Mononuclear cell (primary cell): ENCODE data around the gene ASIC3. TPM values are rescaled to one million over a fixed set of nuclear protein-coding genes. Genes with fewer than 3 reads are reported as not detected.
"Not testable (repeated sequence)": the region's sequence is repeated elsewhere in the genome, so short reads cannot be mapped to it uniquely, and the experiment has no call there.

Experiments used
- H3K27me3 ChIP-seq: 2 replicates; pipeline ENCODE4 v1.6.0; 2011; ENCODE audit warnings: low read length, control low read depth; ENCODE audit not compliant: insufficient read depth
- H3K4me1 ChIP-seq: 2 replicates; pipeline ENCODE4 v1.5.1; 2011; ENCODE audit warnings: mild to moderate bottlenecking, low read length, control low read depth; ENCODE audit not compliant: insufficient read depth
- H3K4me3 ChIP-seq: 2 replicates; pipeline ENCODE4 v1.5.1; 2011; ENCODE audit warnings: mild to moderate bottlenecking, low read length, moderate library complexity
- H3K9me3 ChIP-seq: 2 replicates; pipeline ENCODE4 v1.5.1; 2011; ENCODE audit warnings: low read depth, mild to moderate bottlenecking, control low read depth, low read length
- total RNA-seq: library from RNA; depleted of rRNA; stranded (reverse); fragments of >200 nt; gene quantifications from one replicate; pipeline ENCODE4 v1.2.3, GENCODE V29; 2012

ASIC3 gene
- total RNA-seq, 1 donor = 0.84 TPM

DNA sequence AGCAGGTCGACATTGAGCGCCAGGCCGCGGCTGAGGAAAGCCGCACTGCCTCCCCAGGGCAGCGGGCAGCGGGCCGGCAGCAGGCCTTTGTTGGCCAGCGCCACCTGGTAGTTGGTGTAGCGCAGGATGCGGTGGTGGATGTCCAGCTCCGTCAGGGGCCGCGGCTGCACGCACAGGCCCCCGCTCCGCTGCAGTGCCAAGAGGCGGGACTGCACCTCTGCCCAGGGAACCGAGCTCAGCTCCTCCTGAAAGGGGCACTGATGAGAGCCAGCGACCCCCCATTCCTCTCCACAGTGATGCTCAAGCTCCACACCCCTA lies 29.2 kb upstream of the ASIC3 start:
- peaks cover 24% of the 10 kb centered on the region for H3K27me3 ChIP-seq
- H3K4me1 ChIP-seq = peaks cover 39% of the 10 kb centered on the region
- H3K9me3 ChIP-seq = no peaks in the 10 kb centered on the region
- no peak overlapping the region for H3K4me3 ChIP-seq

GRCh38 chr7:151020231-151020630 lies 28.1 kb upstream of the ASIC3 start:
- Histone ChIP-seq H3K4me3 (no peak overlapping the region), H3K27me3 (peaks cover 24% of the 10 kb centered on the region), H3K4me1 (peaks cover 27% of the 10 kb centered on the region), H3K9me3 (no peaks in the 10 kb centered on the region)

DNA sequence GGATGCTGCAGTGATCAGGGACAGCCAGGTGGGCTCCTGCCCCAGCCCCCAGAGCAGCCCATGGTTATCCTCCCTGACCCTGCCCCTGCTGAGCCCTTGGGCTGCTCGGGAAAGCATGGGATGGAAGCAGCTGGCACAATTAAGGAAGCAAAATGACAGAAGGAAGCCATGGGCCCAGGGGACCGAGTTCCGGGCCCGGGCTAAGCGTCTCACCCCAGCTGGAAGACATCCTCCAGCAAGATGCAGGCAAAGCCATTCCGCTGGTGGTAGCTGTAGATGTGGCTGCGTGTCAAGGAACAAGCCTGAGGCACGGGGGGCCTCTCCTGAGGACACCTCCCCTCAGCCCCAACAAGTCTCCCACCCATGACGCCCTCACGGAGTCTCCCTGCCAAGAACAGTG lies 25.1 kb upstream of the ASIC3 start:
- no peak overlapping the region for H3K4me3 ChIP-seq

DNA sequence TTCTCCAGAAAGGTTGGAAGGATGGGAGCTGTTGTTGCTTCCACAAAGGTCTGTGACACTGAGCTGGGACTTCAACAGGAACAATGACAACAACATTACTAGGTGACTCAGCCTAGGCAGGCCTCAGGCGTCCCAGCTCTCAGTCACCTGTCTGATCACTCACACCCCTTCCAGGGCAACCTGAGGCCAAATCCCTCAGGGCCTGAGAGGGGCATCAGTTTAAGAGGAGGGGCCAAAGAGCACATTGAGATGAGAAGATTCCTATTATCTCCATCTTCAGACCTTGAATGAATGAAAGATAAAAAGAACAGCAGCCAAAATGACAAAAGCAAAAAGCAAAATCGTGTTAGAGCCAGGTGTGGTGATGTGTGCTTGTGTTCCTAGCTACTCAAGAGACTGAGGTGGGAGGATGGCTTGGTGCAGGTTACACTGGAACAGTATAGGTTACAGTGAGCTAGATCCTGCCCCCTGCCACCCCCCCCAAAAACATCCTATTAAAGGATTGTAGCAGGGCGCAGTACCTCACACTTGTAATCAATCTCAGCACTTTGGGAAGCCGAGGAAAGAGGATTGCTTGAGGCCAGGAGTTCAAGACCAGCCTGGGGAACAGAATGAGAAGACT lies 23.8 kb upstream of the ASIC3 start, which contains the start of gene ATG9B:
TSS of gene ATG9B (minus strand) at position 60 of the 622 bp plus-strand sequence. CDS start 71 bp downstream, outside the sequence.
- H3K27me3 ChIP-seq = peaks cover 14% of the 10 kb centered on the region
- peaks cover 16% of the 10 kb centered on the region for H3K4me1 ChIP-seq
- no peaks in the 10 kb centered on the region for H3K9me3 ChIP-seq
- H3K4me3 ChIP-seq = no peak within 1 kb of the TSS

More for the DNA sequence above, 25.1 kb upstream of the ASIC3 start:
- Histone ChIP-seq H3K4me1 (peaks cover 18% of the 10 kb centered on the region), H3K27me3 (peaks cover 23% of the 10 kb centered on the region), H3K9me3 (no peaks in the 10 kb centered on the region)

DNA sequence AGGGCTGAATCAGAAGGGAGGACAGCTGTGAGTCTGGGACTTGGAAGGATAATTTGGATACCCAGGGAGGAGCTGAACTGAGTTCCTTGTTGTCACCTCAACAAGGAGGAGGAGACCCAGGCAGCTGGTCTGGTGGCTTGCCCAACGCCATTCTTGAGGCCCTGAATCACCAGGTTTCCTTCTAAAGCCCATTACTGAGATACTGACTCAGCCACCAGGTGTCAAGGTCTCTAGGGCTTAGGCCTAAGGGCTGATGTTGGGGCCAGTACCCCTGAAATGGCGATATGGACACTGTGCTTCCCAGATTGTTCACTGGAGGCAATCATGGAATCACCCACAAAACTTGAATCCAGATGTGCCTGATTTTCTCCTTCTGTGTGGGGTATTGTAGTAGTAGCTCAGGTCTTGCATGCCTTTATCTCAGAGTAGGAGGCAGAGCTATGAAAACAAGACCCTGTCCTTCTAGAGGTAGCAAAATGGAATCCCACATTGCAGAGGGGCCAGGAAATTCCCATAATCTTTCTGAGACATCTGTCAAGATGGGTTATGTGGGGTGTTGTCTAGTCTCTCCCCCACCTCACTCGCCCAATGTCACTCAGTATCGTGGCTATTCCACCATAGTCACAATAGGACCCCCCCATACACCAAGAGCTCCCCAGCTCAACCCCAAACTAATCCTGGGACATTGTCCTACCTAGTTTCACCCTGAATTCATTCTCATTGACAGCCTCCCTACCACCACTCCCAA lies 22.2 kb upstream of the ASIC3 start:
- Histone ChIP-seq H3K9me3 (no peaks in the 10 kb centered on the region), H3K4me3 (no peak overlapping the region), H3K27me3 (no peaks in the 10 kb centered on the region), H3K4me1 (peaks cover 18% of the 10 kb centered on the region)

GRCh38 chr7:151026771-151027727 lies 21.3 kb upstream of the ASIC3 start:
- not testable (repeated sequence) for H3K4me3 ChIP-seq, H3K27me3 ChIP-seq, H3K9me3 ChIP-seq
- peaks cover 18% of the 10 kb centered on the region for H3K4me1 ChIP-seq

DNA sequence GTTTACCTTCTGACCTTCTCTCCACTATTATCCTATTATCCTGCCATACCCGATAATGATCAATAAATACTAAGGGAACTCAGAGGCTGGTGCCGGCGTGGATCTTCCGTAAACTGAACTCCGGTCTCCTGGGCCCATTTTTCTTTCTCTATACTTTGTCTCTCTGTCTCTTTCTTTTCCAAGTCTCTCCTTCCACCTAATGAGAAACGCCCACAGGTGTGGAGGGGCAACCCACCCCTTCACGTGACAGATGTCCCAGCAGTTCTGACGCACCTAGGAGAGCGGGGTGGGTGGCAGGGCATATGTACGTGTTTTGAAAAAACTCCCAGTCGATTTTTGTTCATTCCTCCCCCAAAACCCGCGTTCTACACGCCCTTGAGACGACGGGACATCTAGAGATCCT lies 20.6 kb upstream of the ASIC3 start:
- H3K9me3 ChIP-seq = not testable (repeated sequence)
- peaks cover 18% of the 10 kb centered on the region for H3K4me1 ChIP-seq

DNA sequence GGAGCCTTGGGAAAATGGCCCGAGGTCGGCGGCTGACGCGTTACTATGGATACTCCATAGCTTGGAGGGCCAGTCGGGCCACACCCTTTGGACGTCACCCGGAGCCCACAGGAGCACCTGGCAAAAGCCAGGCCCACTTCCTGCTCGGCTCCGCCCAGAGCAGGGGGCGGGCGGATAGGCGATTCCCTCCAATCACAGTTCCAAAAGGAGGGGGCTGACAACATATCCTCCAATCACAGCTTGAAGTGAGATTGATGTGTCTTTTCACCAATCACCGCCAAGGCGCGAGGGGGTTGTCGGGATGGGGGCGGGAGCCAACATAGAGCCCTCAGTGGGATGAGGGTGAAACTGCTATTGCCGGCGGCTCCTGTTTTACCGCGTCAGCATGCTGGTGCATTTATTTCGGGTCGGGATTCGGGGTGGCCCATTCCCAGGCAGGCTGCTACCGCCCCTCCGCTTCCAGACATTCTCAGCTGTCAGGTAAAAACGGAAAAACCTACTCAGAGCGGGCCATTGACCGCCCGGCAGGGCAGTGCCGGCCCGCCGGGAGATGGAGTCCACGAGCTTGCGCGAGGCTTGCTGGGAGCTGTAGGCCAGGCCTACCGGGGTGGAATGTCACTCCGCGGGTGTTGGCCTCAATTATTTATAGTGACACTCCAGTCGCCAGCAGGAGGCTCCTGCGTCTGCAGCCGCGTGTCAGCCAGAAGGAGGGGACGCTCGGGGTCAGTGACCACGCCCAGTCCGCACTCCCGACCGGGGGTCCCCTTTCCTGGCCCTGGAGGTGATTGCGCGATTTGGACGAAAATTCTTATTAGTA lies 20.0 kb upstream of the ASIC3 start, which contains the start of gene ABCB8:
TSS of gene ABCB8 (plus strand) at position 320 of the 817 bp plus-strand sequence. CDS start at position 386, 66 bp downstream.
- Histone ChIP-seq H3K4me3 (peak within 1 kb of the TSS; percentile 65), H3K9me3 (no peaks in the 10 kb centered on the region), H3K4me1 (peaks cover 18% of the 10 kb centered on the region), H3K27me3 (no peaks in the 10 kb centered on the region)

More for the DNA sequence above, 20.6 kb upstream of the ASIC3 start:
- H3K27me3 ChIP-seq = not testable (repeated sequence)
- H3K4me3 ChIP-seq = peak overlapping the region; percentile 65

DNA sequence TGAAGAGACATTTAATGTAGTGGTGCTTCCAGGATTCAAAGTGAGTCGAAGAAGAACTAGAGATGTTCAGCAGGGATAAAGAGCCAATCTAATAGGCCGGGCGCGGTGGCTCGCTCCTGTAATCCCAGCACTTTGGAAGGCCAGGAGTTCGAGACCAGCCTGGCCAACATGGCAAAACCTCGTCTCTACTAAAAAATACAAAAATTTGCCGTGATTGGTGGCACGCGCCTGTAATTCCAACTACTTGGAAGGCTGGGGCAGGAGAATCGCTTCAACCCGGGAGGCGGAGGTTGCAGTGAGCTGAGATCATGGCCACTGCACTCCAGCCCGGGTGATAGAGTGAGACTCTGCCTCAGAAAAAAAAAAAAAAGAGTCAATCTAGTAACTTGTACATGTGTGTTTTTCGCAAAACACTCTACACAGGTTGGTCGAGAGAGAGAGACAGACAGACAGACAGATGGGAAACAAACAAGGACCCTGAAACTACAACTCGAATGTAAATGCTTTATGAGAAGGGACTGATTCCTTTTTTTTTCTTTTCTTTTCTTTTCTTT lies 19.3 kb upstream of the ASIC3 start:
- H3K4me3 ChIP-seq = peak overlapping the region; percentile 65
- H3K9me3 ChIP-seq = no peaks in the 10 kb centered on the region
- H3K4me1 ChIP-seq = peaks cover 18% of the 10 kb centered on the region
- no peaks in the 10 kb centered on the region for H3K27me3 ChIP-seq

DNA sequence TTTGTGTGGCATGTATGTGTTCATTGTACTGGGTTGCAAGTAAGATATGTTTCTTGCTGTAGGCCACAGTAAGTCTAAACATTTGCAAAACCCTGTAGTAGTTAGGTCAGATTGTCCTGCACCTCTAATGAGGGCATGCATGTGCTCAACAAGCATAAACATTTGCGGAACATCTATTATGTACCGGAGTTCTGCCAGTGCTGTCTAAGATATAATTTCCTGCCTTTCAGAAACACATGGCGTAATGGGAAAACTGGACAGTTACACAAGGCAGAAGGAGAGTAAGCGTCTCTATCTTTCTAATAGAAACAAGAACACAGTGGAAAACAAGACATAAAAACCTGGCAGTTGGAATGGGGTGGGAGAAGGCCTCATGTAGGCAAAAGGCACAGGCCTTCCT lies 17.3 kb upstream of the ASIC3 start:
- no peaks in the 10 kb centered on the region for H3K27me3 ChIP-seq
- peaks cover 18% of the 10 kb centered on the region for H3K4me1 ChIP-seq
- H3K9me3 ChIP-seq = no peaks in the 10 kb centered on the region
- H3K4me3 ChIP-seq = no peak overlapping the region

DNA sequence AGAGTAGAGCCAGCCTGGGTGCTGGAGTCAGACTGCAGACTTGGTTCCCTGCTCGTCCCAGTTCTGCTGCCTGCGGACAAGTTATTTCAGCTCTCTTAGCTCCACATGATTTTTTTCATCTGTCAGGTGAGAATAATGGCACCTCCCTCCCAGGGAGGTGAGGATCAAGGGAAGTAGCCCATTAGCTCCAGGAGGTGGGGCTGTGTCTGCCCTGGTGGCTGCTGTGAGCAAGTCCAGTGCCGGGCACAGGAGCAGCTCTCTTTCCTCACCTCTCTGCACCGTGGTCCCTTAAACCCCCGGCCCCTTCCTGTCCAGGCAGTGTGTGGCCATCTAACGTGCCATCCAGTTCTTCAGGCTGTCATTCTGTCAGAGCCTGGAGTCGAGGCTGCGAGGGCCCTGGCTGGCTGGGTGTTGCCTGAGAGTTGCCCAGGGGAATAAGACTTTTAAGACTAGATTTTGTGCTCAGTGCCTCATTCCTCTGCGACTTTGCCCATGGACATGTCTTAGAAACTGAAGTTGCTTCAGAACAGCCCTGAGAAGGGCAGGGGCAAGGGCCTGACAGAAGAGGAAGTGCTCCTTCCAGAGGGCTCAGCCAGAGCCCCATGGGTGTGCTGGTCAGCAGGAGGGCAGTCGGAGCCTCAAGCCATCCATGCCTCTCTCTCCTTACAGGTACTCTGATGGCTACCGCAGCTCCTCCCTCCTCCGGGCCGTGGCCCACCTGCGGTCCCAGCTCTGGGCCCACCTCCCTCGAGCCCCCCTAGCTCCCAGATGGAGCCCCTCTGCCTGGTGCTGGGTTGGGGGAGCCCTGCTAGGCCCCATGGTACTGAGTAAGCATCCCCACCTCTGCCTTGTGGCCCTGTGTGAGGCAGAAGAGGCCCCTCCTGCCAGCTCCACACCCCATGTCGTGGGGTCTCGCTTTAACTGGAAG lies 15.1 kb upstream of the ASIC3 start:
- H3K4me3 ChIP-seq = no peak overlapping the region
- no peaks in the 10 kb centered on the region for H3K27me3 ChIP-seq
- H3K9me3 ChIP-seq = no peaks in the 10 kb centered on the region
- H3K4me1 ChIP-seq = peaks cover 12% of the 10 kb centered on the region

GRCh38 chr7:151033864-151034249 lies 14.5 kb upstream of the ASIC3 start:
- no peak overlapping the region for H3K4me3 ChIP-seq
- no peaks in the 10 kb centered on the region for H3K9me3 ChIP-seq
- no peaks in the 10 kb centered on the region for H3K27me3 ChIP-seq
- H3K4me1 ChIP-seq = peaks cover 12% of the 10 kb centered on the region

DNA sequence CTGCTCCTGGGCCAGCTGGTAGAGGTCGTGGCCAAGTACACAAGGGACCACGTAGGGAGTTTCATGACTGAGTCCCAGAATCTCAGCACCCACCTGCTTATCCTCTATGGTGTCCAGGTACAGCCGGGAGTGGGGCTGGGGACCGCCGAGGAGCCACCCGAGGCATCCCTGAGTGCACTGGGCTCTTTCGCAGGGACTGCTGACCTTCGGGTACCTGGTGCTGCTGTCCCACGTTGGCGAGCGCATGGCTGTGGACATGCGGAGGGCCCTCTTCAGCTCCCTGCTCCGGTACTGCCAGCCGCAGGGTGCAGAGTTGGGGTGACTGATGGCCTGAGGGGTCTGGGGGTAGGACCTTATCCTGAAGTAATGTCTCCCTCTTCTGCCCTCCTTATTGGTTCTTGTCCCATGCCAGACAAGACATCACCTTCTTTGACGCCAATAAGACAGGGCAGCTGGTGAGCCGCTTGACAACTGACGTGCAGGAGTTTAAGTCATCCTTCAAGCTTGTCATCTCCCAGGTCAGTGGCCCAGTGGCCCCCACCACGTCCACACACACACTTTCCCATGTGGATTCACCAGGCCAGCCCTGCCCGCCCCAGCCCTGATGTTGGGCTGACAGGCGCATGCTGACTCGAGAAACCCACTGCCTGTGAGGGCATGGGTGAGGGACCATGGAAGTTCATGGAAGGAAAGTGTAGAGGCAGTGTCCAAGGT lies 13.9 kb upstream of the ASIC3 start:
- H3K27me3 ChIP-seq = no peaks in the 10 kb centered on the region
- no peaks in the 10 kb centered on the region for H3K9me3 ChIP-seq
- peaks cover 12% of the 10 kb centered on the region for H3K4me1 ChIP-seq
- H3K4me3 ChIP-seq = no peak overlapping the region
